K562 (cell line): ENCODE data around the gene CDC45. TPM values are rescaled to one million over a fixed set of nuclear protein-coding genes. Genes with fewer than 3 reads are reported as not detected.

Experiments
- CHCHD3 ChIP-seq: fragments of 250-450 bp; sonication (Bioruptor Pico); IDR thresholded peaks from 2 replicates; pipeline ENCODE4 v2.1.2; 2022; ENCODE audit warnings: mild to moderate bottlenecking
- ELK3 ChIP-seq: fragments of 450-650 bp; formaldehyde crosslinking; IDR thresholded peaks from 2 replicates; pipeline ENCODE4 v1.4.0; 2020; ENCODE audit warnings: mild to moderate bottlenecking
- EP300 ChIP-seq: IDR thresholded peaks from 2 replicates; pipeline ENCODE4 v1.6.1; 2012; ENCODE audit warnings: low read length, improper control_type of control experiment
- ESRRA ChIP-seq: fragments of 450-650 bp; IDR thresholded peaks from 2 replicates; pipeline ENCODE4 v1.6.1; 2014; ENCODE audit warnings: low read depth, mild to moderate bottlenecking, moderate library complexity, borderline replicate concordance
- FOXP4 ChIP-seq: sonication (generic); formaldehyde crosslinking; IDR thresholded peaks from 2 replicates; pipeline ENCODE4 v1.8.0; 2022; ENCODE audit warnings: mild to moderate bottlenecking, missing genetic modification reagents, borderline replicate concordance
- HDAC1 ChIP-seq, 2 experiments: fragments of 450-650 bp; IDR thresholded peaks; 2 replicates each; pipeline ENCODE4 v1.6.1; 2016 to 2017; ENCODE audit warnings: inconsistent platforms in 1 of 2, mild to moderate bottlenecking in 1 of 2, moderate library complexity in 1 of 2
- IFI16 ChIP-seq: fragments of 250-450 bp; sonication (Bioruptor Pico); IDR thresholded peaks from 2 replicates; pipeline ENCODE4 v2.1.2; 2022; ENCODE audit warnings: mild to moderate bottlenecking, inconsistent platforms
- MNT ChIP-seq, 2 experiments: fragments of 450-650 bp; conservative IDR thresholded peaks; 2 replicates each; pipeline ENCODE4 v1.6.1; 2017; ENCODE audit warnings: mild to moderate bottlenecking in 2 of 2, moderate library complexity in 2 of 2
- SPI1 ChIP-seq: IDR thresholded peaks from 2 replicates; pipeline ENCODE4 v1.6.1; 2011; ENCODE audit warnings: low read depth, low read length, control low read depth, borderline replicate concordance
- TCF7L2 ChIP-seq: fragments of 150-350 bp; IDR thresholded peaks from 2 replicates; pipeline ENCODE4 v1.6.1; 2016; ENCODE audit warnings: low read depth, mild to moderate bottlenecking, low read length, moderate library complexity
- ZBTB5 ChIP-seq: fragments of 450-650 bp; IDR thresholded peaks from 2 replicates; pipeline ENCODE4 v1.6.1; 2017; ENCODE audit warnings: antibody characterized with exemption
- ZBTB9 ChIP-seq: fragments of 450-650 bp; formaldehyde crosslinking; IDR thresholded peaks from 2 replicates; pipeline ENCODE4 v1.4.0; 2020; ENCODE audit warnings: mild to moderate bottlenecking, moderate library complexity
- ZKSCAN3 ChIP-seq: fragments of 250-450 bp; sonication (Bioruptor Pico); IDR thresholded peaks from 2 replicates; pipeline ENCODE4 v1.4.0; 2020
- ZNF197 ChIP-seq: fragments of 200-800 bp; sonication (Bioruptor generic); IDR thresholded peaks from 2 replicates; pipeline ENCODE4 v1.6.1; 2016; ENCODE audit warnings: low read depth, missing genetic modification characterization, missing compliant biosample characterization
- ZNF41 ChIP-seq: fragments of 250-450 bp; sonication (Bioruptor Pico); conservative IDR thresholded peaks from 2 replicates; pipeline ENCODE4 v1.4.0; 2020; ENCODE audit warnings: mild to moderate bottlenecking
- ZNF445 ChIP-seq: fragments of 250-450 bp; sonication (Bioruptor Pico); IDR thresholded peaks from 2 replicates; pipeline ENCODE4 v1.4.0; 2020; ENCODE audit warnings: low read depth, mild to moderate bottlenecking, moderate library complexity
- ZNF551 ChIP-seq: fragments of 250-450 bp; sonication (Bioruptor Pico); IDR thresholded peaks from 2 replicates; pipeline ENCODE4 v1.5.0; 2021; ENCODE audit warnings: mild to moderate bottlenecking, moderate library complexity
- ZNF75A ChIP-seq: fragments of 450-650 bp; formaldehyde crosslinking; IDR thresholded peaks from 2 replicates; pipeline ENCODE4 v1.4.0; 2020; ENCODE audit warnings: mild to moderate bottlenecking
- ZNF764 ChIP-seq: fragments of 250-450 bp; sonication (Bioruptor Pico); IDR thresholded peaks from 2 replicates; pipeline ENCODE4 v1.4.0; 2020; ENCODE audit warnings: low read depth, mild to moderate bottlenecking, moderate library complexity
- ZSCAN32 ChIP-seq: fragments of 450-650 bp; formaldehyde crosslinking; IDR thresholded peaks from 2 replicates; pipeline ENCODE4 v1.4.0; 2020; ENCODE audit warnings: mild to moderate bottlenecking, moderate library complexity
- polyA plus RNA-seq, 8 experiments: library from polyadenylated mRNA; depleted of rRNA in 4 of 8; stranded (reverse) in 5 of 8; unstranded in 3 of 8; fragments of >200 nt; fragmentation: Nextera tagmentation in 2 of 8; fragmentation: Illumina TruSeq in 1 of 8; extraction: Ambion mirVana in 2 of 8; extraction: Trizol in 1 of 8; gene quantifications; 2 replicates each; pipeline versions ENCODE4 v1.2.1 to v1.2.3, GENCODE V29; 2011 to 2014; ENCODE audit warnings: inconsistent platforms in 1 of 8, missing spikeins in 1 of 8
- total RNA-seq, 7 experiments: library from RNA; depleted of rRNA in 6 of 7; stranded (reverse); fragments of >200 nt in 6 of 7; fragmentation: Illumina TruSeq in 2 of 7; extraction: Trizol in 2 of 7; gene quantifications; 2 replicates each; pipeline versions ENCODE4 v1.2.1 to v1.2.3, GENCODE V29; 2011 to 2021; ENCODE audit warnings: low replicate concordance in 1 of 7

CDC45 gene
- total and polyA plus RNA-seq, 9 of the 15 experiments (the other 6 are each of a cell fraction or from before 2014, with no cell fraction given) = 251 to 580 (median 410) TPM

- no peak for TF ChIP-seq MNT (conservative IDR thresholded peaks at IDR 0.05)
- TF ChIP-seq ZNF197 = no peak
- TF ChIP-seq ZNF445 (CRISPR knock-in tag) = peak; percentile 96
- peak; percentile 83 for TF ChIP-seq ZSCAN32 (CRISPR knock-in tag)
- peak; percentile 37; the same call in 1 of the 2 replicates for TF ChIP-seq IFI16 (CRISPR knock-in tag)
- peak; percentile 35 for TF ChIP-seq EP300
- TF ChIP-seq TCF7L2 = no peak
- peak; percentile 90 for TF ChIP-seq ZNF41 (CRISPR knock-in tag)
- TF ChIP-seq ZKSCAN3 (CRISPR knock-in tag) = no peak
- no peak for TF ChIP-seq ZBTB5
- no peak for TF ChIP-seq HDAC1 (IDR thresholded peaks at IDR 0.05)
- no peak for TF ChIP-seq ZNF551
- peak; percentile 86; the same call in 1 of the 2 replicates for TF ChIP-seq ZNF75A (CRISPR knock-in tag)
- TF ChIP-seq ZBTB9 = peak; percentile 98
- peak; percentile 64 for TF ChIP-seq ZNF764
- TF ChIP-seq ESRRA = no peak
- no peak for TF ChIP-seq FOXP4 (CRISPR knock-in tag)
- TF ChIP-seq SPI1 = no peak
- TF ChIP-seq CHCHD3 (CRISPR knock-in tag) = peak; percentile 69; the same call in 1 of the 2 replicates
- peak; percentile 88; the same call in 1 of the 2 replicates for TF ChIP-seq ELK3
Observed at GRCh38 chr22:19479355-19480172, at the start of gene CDC45 (continued).
